HG03060 (cell line): ENCODE data around the gene ANO2.

Source experiments
- ATAC-seq: cut with Tn5 transposase; IDR thresholded peaks from one replicate; pipeline ENCODE4 v1.9.1; 2021; ENCODE audit warnings: low read depth, moderate number of reproducible peaks; ENCODE audit not compliant: unreplicated experiment

ANO2 gene

DNA sequence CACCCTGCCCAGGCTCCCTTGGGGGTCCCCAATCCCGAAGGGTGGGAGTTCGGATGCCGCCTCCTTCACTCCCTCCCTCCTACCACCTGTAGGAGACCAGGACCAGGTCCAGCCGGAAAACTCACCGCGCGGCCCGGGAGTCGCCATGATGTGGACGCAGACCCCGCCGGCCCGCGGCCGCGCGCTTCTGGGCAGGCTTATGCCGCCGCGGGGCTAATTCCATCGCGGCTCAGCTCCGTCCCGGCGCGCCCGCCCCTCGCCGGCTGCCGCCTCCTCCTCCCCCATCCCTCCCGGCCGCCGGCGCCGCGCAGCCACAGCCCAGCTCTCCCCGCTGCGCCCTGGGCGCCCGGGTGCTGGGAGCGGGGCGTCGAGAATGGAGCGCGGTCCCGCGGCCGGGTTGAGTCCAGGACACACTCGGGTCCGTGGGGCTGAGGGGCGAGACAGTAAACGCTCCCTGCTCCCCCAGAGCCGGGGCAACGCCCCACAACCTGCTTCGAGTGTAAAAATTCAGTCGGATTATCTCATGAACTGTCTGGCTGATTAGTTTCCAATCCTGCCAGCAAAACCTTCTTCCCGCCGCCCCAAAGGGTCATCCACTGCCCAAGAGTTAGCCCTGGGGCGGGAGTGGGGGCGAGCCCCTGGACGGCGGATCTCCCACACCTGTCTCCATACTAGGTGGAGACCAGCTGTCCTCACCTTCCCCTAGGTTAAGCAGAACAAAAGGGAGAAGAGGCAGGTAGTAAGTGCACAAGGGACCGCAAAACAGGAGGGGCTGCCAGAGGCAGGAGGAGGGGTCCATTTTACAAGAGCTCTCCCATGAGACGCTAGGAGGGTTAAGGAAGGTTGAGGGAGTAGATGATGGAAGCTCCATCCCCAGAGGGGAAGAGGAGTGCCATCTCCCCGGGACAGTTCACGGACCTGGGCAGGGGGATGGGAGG lies at the start of gene ANO2:
ANO2 (minus strand) TSS at position 189 of the 938 bp plus-strand sequence; CDS start at position 147, 42 bp downstream.
- ATAC-seq: no peak

DNA sequence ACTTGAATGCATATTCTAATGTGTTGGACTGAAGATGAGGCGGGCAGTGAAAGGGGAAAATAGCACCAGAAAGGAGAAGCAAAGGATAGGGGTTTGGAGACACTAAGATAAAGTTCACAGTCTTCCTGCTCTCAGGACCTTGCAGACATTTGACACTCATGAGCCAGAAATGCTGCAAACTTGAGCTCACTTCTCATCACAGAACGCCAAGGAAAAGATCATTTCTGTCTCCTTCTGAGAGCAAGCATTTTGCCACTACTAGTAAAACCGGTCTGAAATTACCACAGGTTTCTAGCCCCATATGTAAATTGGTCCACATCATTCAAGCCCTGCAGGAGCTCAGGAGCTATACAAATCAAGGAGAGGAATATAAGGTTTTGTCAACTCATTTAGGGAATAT lies 44.6 kb upstream of the ANO2 start:
- no peak for ATAC-seq

DNA sequence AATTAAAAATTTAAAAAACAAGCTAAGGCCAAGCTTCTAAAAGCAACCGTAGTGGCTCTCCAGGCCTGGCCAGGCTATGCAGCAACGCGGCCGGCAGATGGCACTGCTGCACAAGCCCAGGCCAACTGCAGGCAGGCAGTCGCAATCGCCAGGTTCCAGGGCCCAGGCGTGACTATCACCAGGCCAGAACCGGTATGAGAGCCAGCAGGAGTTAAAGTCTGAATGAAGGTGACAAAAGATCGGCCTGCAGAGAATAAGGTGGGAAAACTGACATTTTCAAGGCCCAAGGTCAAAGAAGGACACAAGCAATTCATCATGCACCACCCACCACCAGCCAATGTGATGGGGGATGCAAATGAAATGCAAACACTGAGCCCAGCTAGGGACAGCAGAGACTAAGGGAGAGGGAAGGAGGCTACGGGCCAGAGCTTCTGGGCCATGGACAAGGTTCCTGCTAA lies 43.6 kb upstream of the ANO2 start:
- ATAC-seq: no peak

DNA sequence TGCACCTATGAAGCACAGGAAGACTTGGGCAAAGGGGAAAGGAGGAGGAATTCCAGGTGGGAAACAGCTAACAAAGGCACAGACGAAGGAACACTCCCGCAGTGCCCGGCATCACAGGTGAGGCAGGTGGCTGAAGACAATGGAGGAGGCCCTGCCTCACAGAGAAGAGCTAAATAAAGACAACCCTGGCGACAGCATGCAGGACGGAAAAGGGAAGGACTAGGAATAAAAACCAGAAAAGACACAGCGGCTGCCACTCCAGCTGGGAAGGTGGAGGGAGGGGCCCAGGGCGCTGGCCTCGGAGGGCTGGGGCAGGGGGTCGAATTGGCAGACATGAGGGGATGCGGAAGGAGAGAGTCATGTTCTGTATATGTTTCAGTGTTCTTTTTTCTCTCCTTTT lies 43.0 kb upstream of the ANO2 start:
- no peak for ATAC-seq

DNA sequence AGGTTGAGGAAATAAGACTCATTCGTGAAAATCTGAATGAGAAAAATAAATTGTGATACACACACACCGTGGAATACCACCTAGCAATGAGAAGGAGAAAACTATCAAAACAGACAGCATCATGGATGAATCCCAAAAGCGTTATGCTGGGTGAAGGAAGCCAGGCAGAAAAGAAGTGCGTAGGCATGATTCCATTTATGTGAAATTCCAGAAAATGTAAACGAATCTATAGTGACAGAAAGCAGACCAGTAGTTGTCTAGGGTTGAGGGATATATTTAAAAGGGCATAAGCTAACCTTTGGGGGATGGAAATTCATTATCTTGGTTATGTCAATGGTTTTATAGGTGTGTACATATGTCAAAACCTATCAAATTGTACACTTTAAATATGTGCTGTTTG lies 42.5 kb upstream of the ANO2 start:
- ATAC-seq: no peak

DNA sequence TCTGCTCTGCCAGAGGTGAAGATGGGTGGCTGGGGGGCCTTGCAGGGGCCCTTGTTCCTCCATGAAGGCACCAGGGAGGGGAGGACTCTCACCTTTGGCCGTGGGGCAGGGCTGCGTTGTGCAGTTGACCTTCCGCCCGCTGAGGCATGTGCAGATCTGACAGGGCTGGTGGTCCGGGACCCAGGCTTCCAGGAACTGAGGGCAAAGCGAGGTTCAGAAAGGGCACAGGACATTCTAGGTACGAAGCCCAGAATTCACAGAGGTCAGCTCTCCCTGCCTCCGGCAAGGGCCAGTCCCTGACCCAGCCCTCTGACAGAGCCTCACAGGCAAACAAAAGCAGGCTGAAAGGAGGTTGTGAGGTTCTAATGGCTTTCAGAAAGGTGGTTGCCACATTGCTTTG lies 40.4 kb upstream of the ANO2 start:
- no peak for ATAC-seq

DNA sequence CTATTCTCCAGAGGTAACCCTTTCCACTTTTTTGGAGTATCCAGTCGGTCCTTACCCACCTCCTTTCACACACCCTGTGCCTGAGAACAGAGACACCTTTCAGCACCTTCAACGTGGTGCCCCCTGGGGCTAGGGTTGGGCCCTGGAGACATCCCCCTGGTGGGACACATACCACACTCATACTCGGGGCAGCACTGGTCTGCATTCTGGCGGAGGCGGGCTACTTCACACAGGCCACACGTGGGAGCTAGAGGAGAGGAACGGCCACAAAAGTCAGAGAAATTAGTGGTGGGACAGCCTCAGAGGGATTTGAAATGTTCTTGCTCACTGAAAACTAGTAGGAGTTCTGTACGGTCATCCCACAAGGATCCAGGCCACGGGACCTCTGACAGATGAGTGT lies 39.8 kb upstream of the ANO2 start:
- no peak for ATAC-seq

DNA sequence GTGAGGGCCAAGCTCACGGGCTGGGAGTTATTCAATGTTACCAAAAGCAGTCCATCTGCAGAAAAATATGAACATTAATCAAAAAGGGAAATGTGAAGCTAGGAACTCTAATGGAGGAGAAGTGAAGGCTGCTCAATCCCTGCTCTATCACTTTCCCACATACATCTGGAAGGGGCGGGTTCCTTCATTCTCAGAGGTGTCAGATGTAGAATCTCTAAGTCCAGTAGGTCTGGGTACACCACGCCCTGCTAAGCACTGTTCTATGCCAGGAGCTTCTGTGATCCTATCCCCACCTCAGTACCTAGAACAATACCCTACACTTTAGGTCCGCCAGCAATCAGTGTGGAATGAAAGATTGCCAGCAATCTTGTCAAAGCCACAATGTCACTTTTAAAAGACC lies 37.0 kb upstream of the ANO2 start:
- ATAC-seq: no peak

DNA sequence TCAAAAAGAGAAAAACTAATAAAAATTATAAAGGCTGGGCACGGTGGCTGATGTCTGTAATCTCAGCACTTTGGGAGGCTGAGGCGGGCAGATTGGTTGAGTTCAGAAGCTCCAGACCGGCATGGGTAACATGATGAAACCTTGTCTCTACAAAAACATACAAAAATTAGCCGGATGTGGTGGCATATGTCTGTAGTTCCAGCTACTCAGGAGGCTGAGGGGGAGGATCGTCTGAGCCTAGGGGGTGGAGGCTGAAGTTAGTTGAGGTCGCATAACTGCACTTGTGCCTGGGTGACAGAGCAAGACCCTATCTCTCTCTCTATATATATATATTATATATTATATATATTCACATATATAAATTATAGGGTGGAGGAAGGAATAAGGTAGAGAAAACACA lies 32.5 kb upstream of the ANO2 start:
- no peak for ATAC-seq

DNA sequence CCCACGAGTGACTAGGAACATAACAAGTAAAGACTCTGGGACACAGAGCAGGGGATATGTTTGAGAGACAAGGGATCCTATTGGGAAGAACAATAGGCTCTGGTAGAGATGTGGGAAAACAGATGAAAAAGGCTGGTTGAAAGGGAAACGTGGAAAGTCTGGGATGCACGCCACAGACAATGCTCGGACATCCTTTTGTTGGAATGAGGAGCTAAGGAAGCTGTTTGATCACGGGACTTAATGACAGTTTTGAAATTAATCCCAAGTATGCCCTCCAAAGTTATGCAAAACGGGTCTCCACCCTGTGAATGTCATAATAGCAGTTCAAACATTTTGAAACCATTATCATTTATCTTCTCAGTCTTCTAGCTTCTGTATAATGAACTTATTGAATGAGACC lies 31.7 kb upstream of the ANO2 start:
- no peak for ATAC-seq

DNA sequence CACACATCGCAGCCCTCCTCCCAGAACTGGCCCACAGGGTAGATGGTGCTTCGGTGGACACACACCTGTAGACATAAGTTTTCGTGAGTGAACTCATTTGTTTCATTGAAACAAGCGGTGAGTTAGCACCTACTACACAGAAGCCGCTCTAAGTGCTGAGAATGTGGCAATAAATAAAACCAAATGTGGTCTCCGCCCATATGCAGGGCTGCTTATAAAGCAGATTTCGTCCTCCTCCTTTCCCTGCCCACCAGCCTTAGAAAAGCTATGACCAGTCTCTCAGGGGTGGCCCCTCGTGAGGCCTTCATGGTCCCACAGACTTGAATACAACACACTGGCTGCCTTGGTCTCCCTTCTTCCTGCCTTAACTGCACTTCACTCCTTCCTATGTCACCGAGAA lies 31.1 kb upstream of the ANO2 start:
- no peak for ATAC-seq

DNA sequence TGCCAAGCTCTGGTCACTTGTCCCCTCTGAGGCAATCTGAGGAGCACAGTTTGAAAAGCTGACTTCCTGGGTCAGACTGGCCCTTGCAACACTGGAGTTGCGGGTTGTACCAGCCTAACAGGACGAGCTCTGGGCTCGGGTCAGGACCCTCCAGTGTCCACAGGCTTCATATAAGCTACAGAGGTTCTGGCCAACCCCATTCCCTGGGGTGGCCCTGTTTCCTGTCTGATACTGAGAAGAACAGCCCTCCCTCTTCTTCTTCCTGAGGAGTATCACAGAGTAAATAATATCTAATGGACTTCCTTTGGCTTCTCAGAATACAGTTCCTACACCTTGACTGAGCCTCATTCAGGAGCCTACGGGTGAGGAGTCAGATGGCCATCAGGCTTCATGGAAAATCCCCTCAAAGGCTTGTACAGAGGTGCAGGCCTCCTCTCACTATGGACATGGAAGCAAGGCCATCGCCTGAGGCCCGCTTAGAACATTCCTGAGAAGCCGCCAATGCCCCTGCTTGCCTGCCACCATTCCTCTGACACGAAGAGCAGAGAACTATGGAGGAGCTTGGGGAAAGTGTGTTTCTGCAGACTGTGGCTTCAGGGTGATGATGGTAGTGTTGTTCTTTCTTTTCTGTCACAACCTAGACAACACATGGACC lies 28.5 kb upstream of the ANO2 start:
- ATAC-seq: no peak

DNA sequence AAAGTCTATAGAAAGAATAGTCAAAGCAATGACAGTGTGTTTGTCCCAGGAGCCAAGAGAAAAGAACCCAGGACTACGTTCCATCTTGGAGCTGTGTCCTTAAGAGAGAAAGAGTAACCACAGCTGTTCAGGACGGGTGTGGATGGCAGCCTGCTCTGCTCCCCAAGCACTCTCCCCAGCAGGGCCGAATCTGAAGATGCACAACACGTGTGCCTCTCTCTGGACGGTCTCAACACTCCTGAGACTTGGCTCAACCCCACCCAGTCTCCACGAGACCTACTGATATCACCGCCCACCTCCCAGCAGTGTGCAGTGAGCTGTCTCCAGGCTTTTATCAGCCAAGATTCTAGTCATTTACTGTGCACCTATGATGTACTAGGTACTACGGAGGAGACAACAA lies 27.3 kb upstream of the ANO2 start:
- ATAC-seq: no peak

DNA sequence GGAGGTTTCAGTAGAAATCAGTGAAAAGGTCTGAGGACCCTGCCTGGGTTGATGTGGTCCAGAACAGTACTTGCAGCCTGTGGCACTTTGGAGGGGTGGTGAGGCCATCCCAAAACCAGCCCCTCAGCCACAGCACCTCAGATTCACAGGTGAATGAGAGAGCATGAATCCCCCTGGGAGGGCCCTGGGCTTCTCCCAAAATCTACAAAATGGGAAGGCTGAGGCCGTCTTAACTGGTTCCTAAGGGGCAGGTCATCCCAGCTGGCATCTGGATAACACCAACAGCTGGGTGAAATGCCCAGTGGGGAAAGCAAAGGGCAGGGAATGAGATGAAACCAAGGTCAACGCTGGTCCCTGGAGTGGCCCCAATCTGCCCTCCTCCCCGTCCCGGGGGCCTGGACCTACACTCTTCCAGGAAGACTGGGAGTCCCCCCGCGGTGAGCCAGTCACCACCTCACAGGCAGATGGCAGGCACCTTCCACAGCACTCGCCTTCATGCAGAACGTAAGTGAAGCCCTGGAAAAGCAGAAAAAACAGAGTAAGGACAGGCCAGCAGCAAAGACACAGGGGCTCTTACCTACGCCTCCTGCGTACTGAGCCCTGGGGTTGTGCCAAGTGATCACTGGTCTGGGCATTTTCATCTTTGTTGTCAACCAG lies 26.3 kb upstream of the ANO2 start:
- no peak for ATAC-seq

DNA sequence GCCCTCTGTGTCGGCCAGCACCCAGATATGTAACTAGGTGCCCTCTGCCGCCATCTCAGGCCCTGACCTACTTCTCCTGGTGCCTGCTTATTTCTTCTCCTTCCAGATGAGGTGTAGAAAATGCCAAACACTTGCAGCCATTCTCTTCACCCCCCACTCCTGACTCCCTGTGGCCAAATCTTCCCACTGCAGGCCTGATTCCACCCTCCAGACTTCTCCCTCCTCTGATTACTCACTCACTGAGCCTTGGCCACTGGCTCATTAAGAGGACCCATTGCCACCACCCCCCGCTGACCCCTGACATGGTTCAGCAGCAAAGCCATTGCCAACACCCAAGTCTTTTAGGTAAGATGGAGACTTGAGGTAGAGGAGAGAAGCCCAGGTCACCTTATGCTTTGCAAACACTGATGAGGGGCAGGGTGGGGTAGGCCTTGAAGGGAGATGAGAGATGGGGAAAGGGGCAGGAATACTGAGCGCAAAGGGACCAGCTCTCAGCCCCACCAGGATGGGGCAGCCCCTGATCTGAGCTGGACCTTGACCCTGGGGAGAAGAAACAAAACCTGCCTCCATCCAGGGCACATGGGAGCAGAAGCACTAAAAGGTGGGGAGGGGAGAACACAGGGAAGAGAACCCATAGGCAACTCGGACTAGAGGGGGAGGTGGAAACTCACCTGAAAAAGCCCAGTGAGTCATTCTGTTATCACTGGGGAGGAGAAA lies 25.1 kb upstream of the ANO2 start:
- ATAC-seq: no peak

DNA sequence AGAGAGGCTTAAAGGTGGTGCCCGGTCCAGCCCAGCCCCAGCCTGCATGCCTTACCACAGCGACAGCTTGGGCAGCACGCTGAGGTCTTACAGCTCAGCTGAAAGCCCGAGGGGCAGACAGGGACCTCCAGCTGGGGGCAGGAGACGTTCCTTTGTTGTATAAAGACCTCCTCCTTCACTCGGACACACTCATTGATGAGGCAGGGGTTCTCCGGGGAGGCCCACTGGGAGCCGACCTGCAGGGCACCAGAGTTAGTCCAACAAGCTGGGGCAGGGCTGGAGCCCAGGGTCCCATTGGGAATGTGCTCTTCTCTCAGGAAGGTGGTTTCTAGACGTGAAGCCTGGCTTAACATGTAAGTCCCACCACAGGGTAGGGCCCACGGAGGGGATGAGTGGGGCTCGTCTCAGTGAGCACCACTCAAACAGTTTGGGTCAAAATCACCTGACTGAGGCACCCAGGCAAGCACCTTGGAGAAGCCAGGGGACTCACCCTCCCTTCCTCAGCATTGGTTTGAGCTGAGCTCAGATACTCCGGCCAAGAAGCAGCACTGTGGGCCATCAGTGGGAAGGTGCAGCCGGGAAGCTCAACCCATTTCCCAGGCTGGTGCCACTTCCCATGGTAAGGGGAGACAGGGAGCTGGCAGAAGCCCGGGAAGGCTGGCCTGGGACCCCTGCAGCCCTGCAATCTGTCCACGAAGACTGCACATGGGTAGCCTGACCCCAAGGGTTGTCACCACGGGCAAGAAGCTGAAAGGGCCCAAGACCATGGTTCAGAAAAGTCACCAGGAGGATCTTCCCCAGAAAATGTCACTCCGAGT lies 24.3 kb upstream of the ANO2 start:
- ATAC-seq: no peak

DNA sequence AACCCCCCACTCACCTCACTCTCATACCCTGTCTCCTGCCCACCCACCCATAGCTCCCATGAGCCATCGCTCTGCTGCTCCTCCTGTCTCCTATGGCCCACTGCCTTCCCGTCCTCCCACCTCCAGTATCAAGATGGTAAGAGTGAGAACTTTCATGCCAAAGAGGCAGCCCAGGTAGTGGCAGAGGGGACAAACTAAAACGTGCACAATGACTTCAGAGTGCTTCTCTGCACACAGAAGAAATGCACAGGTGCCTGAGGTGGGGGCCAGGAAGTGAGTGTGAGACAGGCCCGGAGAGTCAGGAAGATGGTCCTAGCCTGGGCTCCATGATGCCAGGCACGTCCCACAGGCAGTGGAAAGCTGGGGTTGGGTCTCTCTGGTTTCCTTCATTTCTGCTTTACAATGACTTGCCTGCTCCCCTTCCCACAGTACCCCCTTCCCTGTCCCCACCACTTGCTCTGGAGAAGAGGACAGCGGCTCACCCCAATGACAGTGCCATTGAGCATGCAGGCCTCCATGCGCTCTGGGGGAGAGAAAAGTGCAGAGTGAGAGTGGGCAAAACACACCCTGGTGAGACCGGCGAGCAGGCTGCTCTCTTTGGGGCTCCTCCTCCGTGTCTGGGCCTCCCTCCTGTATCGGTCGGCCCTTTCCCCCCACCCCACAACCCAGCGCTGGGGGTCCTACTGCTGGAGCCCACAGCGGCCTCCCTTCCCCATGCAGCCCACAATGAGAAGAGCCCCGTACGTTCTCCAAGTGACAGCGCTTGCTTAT lies 22.8 kb upstream of the ANO2 start:
- ATAC-seq: no peak

DNA sequence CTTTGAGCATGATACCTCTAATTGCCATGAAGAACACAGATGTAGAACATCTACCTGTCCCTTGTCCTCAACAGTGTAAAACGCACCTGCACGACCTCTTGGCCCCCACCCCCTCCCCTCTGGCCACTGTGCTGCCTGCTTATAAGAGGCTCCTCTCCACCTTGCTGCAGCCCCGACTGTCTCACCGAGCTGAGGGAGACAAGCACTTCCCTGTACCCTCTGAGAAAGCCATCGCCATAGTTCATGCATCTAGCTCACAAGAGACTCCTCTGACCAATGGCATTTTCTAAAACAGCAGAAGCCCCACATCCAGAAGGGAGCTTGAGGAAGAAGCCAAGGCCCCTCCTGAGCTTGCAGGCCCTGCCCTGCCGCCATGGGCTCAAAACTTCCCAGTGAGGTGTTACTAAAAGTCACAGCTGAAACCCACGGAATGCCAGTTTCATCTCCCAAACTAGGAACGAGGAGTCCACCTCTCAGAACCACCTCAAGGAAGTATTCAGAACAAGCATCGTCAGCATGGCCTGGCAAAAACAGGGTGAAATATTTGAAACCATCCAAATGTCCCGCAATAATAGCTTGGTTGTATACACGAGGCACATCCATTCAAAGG lies 21.5 kb upstream of the ANO2 start:
- ATAC-seq: no peak

DNA sequence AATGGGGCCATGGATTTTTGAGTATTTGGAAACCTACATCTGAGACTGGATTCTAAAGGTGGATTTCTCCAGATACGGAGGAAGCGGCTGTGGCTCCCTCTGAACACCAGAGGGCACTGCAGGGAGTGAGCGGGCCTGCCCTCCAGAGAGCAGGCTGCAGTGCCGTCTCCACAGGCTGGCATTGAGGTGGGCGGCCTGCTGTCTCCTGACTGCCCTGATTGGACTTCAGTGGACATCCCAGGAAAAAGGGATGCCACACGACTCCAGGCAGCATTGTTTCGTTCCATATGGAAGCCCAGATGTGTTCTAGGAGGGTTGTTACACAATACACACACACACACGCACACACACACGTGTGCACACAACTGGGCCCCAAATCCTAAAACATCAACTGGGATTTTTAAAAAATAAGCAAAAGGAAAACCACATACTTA lies 20.9 kb upstream of the ANO2 start:
- ATAC-seq: no peak
